Kasumi-1 (cell line): ENCODE measurements around the gene LUM.
"Not testable (repeated sequence)": the region's sequence is repeated elsewhere in the genome, so short reads cannot be mapped to it uniquely, and the experiment has no call there.

Experiments used
- DNase-seq, 2 experiments: peaks; one replicate each; lab custom pipeline; 2025; lab: John Stamatoyannopoulos, UW

The LUM gene

GRCh38 chr12:91109581-91110310 is 1.5 kb downstream of the LUM start:
- DNase-seq: no peak

GRCh38 chr12:91109148-91109564 is 2.1 kb downstream of the LUM start:
- peak; percentile 51 to 64 for DNase-seq

- DNase-seq: no peak
These were observed 3.0 kb downstream of the LUM start for GRCh38 chr12:91108196-91108755.

- DNase-seq: no peak
These were observed 5.0 kb downstream of the LUM start for GRCh38 chr12:91106283-91106682.

GRCh38 chr12:91105807-91106206 is 5.5 kb downstream of the LUM start:
- DNase-seq: no peak

- no peak for DNase-seq
These were observed 6.4 kb downstream of the LUM start for GRCh38 chr12:91104812-91105466.

GRCh38 chr12:91103624-91104023 is 7.7 kb downstream of the LUM start:
- no peak for DNase-seq

- DNase-seq: no peak
These were observed 8.2 kb downstream of the LUM start for GRCh38 chr12:91103101-91103500.

GRCh38 chr12:91100906-91101305 is 10.4 kb downstream of the LUM start:
- no peak for DNase-seq

- no peak for DNase-seq
These were observed 11.5 kb downstream of the LUM start for GRCh38 chr12:91099836-91100235.

GRCh38 chr12:91099341-91099740 is 12.0 kb downstream of the LUM start:
- no peak for DNase-seq

- no peak for DNase-seq
These were observed 12.4 kb downstream of the LUM start for GRCh38 chr12:91098941-91099340.

GRCh38 chr12:91098461-91098860 is 12.8 kb downstream of the LUM start:
- peak in 1 of 2 experiments; percentile 25 for DNase-seq

- DNase-seq: no peak
These were observed 16.3 kb downstream of the LUM start for GRCh38 chr12:91094957-91095356.

- no peak for DNase-seq
These were observed 17.1 kb downstream of the LUM start for GRCh38 chr12:91094032-91094662.

GRCh38 chr12:91093341-91093740 is 18.0 kb downstream of the LUM start:
- no peak for DNase-seq

- DNase-seq: no peak
These were observed 19.2 kb downstream of the LUM start for GRCh38 chr12:91091916-91092715.

GRCh38 chr12:91089953-91090352 is 21.3 kb downstream of the LUM start:
- DNase-seq: not testable (repeated sequence)

- no peak for DNase-seq
These were observed 31.3 kb downstream of the LUM start for GRCh38 chr12:91080041-91080440.

GRCh38 chr12:91078501-91078900 is 32.8 kb downstream of the LUM start:
- no peak for DNase-seq

- no peak for DNase-seq
These were observed 33.9 kb downstream of the LUM start for GRCh38 chr12:91077228-91077954.
